GM19438 (cell line): ENCODE results near the gene ACKR2.

Experiments used
- ATAC-seq: cut with Tn5 transposase; IDR thresholded peaks from one replicate; pipeline ENCODE4 v1.9.1; 2021; ENCODE audit warnings: low read depth; ENCODE audit not compliant: unreplicated experiment

The ACKR2 gene

DNA sequence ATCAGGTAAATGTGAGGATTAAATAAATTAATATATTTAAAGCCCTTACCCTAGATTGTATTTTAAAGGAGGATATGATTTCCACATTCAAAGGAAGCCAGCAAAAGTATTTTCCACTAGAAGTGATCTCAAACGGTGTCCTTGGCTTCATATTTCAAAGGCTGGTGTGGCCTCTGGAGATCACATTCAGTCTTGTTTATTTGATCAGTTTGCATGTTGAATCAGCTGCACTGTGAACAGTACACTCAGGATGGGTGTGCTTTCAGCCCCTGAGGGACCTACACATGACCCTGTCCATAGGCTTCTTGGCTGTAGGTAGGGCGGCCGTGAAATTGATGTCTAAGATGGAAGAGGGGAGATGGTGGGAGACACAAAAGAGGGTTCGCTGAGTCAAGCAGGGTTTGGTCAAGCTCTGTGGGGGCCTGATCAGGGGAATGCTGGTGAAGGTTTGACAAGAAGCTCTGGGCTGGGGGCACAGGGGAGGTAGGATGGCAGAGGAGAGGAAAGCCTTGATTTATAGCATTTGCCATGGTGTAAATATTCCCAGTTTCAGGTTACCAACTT, 44.6 kb downstream of the ACKR2 start:
- ATAC-seq = no peak

DNA sequence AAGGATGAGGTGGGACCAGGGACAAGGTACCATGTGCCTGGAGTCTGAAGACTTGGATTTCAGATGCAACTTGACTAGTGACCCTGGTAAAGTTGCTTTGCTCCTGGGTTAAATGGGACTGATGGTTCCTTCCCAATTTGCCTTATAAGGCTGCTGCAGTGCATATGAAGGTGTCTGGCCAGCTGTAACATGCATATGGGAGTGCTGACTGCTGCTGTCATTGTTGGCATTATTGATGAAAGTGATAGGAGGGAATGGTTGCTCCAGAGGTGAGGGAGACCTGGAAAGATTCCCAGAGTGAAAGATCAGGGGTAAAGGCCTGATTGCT, 45.9 kb downstream of the ACKR2 start:
- no peak for ATAC-seq

DNA sequence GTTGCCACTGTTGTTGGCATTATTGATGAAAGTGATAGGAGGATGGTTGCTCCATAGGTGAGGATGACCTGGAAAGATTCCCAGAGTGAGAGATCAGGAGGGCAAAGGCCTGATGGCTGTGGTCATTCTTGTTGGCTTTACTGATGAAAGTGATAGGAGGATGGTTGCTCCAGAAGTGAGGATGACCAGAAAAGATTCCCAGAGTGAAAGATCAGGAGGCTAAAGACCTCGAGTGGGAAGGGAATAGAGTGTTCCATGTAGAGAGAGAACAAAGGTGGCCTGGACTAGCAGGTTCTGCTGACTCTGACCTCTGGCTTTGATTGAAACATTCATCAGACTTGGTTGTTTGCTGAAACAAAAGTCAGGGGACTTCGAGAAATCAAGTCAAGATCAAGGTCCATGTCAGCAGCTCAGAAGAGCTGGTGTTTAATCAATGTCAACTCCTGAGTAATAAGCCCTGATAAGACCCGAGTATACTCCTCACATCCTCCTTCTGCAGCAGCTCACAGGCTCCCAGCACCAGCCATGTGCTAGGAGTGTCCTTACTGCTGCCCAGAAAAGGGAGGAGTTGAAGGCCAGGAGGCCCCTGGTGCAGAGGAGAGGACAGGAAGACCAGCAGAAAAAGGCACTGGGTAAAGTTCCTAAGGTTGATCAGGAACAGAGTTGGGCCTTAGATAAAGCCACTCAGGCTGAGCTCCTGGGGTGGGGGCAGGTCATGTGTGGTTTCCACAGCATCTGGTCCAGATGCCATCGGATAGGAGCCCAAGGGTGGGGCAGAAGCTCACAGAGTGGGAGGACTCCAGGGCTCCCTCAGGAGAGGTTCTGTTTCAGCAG, 46.5 kb downstream of the ACKR2 start:
- no peak for ATAC-seq

DNA sequence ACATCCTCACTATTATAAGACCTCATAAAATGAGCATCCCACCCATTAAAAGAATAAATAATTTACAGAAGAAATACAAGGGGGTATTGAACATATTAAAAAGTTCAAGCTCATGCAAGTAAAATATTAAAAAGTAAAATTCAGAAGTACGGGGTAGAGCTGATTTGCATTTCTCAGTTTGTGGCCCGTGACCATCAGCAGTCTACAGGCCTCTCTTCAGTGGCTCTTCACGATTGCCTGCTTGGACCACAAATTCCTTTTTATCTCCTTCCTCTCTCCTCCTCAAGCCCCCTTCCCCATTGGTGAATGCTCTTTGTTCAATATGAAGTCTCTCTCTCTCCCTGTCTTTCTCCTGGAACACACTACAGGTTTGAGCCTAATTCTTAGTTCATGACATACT, 47.3 kb downstream of the ACKR2 start:
- ATAC-seq = no peak

DNA sequence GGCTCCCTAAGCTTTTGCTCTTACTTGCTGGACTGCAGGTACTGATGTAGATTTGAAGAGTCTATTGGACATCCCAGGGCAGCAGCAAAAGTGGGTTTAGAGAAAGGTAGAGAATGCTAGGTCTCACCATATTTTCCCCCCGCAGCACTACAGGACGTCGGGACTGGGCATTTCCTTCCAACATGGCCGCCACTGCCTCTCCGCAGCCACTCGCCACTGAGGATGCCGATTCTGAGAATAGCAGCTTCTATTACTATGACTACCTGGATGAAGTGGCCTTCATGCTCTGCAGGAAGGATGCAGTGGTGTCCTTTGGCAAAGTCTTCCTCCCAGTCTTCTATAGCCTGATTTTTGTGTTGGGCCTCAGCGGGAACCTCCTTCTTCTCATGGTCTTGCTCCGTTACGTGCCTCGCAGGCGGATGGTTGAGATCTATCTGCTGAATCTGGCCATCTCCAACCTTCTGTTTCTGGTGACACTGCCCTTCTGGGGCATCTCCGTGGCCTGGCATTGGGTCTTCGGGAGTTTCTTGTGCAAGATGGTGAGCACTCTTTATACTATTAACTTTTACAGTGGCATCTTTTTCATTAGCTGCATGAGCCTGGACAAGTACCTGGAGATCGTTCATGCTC, 55.2 kb downstream of the ACKR2 start:
- no peak for ATAC-seq

DNA sequence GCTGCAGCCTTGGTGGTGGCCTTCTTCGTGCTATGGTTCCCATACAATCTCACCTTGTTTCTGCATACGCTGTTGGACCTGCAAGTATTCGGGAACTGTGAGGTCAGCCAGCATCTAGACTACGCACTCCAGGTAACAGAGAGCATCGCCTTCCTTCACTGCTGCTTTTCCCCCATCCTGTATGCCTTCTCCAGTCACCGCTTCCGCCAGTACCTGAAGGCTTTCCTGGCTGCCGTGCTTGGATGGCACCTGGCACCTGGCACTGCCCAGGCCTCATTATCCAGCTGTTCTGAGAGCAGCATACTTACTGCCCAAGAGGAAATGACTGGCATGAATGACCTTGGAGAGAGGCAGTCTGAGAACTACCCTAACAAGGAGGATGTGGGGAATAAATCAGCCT, 56.0 kb downstream of the ACKR2 start:
- no peak for ATAC-seq

DNA sequence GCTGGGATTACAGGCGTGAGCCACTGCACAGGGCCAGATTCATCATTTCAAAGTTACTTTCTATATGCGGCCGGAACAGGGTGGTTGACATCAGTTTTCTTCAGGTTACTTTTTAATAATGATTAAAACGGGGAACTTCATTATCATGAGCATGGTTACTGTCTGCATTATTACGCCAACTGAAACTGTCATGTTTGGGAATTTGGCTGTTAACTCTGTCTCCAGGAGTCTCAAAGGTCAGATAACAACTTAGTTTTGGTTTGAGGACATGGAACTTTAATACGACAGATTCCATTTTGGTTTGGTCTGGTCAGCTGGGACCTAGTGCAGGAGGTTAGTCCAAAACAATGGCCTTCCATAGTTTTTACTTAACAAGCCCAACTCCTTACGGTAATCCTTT, 57.9 kb downstream of the ACKR2 start:
- ATAC-seq = no peak

DNA sequence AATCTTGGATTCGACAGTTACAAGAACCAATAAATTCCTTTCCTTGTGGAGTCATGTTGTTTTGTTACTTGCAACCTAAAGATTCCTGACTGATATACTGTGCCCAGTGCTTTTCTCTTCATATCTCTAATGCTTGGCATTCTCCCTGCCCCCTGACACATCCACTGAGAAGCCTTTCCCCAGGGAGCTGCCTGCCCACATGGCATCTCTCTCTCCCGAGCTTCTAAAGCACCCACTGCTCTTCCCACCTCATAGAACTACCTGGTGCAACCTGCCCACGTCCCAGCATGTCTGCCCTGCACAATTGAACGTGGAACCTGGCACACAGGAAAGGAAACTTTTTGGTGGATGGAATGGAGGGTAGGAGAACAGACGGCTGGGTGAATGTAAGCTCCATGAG, 59.6 kb downstream of the ACKR2 start:
- ATAC-seq = no peak

DNA sequence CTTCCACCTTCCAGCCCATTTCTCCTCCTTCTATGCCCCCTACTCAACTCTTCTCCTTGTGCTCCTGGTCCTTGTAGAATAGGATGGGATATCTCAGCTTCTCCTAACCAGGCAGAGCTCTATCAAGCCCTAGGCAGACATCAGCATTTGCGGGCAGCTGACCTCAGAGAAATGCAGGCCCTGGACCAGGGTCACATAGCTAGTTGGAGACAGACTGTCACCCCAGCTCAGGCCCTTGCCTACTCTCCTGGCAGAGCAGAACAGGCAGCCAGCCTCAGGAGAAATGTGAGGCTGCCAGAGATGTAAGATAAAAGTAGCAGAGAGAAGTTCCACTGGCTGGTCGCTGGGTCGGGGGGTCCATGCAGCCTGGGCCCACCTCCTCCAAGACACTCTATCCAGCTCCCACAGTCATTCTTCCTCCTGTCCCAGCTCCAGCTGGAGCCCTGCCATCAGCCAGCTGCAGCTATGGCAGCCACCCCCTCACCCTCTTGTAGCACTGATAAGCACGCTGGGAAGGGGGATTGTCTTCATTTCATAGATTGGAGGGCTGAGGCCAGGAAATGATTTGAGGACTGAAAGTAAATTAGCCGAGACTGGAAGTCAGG, 62.4 kb downstream of the ACKR2 start:
- no peak for ATAC-seq

DNA sequence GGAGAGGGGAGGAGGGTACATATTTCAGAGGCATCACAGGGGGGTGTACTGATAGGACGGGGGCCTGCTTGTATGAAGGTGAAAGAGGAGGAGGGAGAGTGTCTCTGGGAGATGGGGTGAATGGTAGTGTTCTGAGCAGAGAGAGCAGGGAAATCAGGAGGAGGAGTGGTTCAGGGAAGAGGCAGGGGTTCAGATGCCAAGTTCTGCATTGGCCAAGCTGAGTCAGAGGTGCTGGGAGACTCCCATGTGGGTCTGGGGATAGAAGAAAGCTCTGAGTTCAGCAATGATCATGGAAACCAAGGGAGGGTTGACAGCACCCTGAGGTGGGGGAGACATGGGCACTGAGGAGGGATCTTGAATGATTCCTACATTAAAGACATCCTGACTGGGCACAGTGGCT, 63.5 kb downstream of the ACKR2 start:
- no peak for ATAC-seq

DNA sequence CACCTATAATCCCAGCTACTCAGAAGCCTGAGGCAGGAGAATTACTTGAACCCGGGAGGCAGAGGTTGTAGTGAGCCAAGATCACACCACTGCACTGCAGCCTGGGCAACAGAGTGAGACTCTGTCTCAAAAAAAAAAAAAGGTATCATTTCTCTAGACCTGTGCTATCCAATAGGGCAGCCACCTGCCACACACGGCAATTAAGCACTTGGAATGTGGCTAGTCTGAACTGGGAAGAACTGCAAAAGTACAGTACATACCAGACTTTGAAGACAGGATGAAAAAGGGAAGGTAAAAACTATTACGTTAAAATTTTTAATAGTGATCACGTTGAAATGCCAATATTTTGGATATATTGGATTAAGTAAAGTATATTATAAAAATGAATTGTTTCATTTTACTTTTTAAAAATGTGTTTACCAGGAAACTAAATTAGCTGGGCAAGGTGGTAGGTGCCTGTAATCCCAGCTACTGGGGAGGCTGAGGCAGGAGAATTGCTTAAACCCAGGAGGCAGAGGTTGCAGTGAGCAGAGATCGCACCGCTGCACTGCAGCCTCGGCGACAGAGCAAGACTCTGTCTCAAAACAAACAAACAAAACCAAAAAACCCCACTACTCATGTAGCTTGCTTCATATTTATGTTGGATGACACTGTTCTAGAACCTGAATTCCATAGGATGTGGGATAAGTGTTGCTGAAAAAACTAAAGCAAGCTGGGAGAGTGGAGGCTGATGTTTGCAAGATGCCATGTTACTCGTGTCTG, 64.2 kb downstream of the ACKR2 start:
- no peak for ATAC-seq

DNA sequence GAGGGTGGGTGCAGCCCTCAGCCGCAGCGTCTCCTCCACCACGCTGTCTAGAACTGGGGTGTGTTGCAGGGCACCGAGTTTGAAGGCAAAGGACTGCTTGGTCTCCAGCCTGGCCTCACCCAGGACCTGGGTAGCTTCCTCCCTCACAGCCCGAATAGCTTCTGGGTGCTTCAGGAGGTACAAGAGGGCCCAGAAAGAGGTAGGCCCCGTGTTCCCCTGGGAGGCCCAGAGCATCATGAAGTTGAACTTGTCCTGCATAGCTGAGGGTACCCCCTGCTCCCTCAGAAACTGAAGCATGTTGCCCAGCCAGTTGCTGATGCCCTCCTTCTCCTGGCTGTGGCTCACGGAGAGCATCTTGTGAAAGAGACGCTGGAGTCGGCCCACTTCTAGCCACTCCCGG, 65.5 kb downstream of the ACKR2 start:
- ATAC-seq = no peak

DNA sequence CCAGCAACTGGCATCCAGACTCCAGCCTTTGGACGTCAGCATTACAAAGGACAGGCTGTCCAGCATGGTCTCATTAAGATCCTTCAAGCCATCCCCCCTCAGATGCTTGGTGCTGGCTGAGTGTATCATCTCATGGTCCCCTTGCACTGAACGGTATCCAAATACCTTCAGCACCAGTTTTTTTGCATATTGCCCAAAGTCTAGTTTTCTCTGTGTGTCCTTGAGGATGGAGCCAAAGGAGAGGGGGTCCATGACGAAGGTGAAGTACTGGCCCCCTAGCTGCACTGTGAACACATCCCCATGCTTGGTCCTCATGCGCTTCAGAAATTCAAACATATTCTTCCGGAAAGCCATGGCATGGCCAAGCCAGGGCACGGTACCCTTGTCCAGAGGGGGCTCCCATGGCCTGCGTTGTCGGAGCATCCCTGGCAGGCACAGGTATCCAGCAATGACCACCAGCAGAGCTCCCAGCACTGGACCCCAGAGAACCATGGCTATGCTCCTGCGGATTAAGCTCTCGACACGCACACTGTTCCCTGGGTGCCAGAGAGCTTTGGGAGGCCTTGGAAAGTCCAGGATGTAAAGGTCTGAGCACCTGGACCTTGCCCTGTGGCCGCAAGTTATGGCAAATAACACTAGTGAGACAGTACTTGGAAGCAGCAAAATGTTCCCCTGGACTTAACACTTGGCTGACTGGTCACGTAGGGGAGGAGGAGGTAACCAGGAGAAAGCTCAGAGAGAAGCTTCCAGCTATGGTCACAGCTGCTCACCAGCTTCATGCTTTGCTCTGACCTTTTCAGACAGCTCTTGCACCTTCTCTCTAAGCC, 66.3 kb downstream of the ACKR2 start, which contains the start of gene CYP8B1:
TSS of gene CYP8B1 (minus strand) at position 555 of the 827 bp plus-strand sequence. CDS start at position 492, 63 bp downstream.
- ATAC-seq = no peak

DNA sequence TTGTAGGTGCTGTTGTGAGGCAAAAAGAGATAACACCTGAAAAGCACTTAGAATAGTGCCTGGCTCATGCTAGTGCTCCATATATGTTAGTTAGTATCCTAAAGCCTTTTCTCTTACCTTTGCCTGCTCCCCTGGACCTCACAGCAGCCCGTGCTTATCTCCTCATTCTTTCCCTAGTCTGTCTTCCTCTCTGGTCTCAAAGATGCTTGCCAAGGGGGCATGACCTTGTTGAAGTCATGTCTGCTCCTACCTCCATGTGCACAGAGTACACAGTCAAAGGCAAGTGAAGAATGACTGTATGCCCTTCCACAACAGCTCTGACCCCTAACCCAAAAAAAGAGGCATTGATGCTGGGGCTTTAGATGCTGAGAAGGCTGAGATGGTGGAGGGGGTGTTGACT, 67.2 kb downstream of the ACKR2 start:
- ATAC-seq = no peak

DNA sequence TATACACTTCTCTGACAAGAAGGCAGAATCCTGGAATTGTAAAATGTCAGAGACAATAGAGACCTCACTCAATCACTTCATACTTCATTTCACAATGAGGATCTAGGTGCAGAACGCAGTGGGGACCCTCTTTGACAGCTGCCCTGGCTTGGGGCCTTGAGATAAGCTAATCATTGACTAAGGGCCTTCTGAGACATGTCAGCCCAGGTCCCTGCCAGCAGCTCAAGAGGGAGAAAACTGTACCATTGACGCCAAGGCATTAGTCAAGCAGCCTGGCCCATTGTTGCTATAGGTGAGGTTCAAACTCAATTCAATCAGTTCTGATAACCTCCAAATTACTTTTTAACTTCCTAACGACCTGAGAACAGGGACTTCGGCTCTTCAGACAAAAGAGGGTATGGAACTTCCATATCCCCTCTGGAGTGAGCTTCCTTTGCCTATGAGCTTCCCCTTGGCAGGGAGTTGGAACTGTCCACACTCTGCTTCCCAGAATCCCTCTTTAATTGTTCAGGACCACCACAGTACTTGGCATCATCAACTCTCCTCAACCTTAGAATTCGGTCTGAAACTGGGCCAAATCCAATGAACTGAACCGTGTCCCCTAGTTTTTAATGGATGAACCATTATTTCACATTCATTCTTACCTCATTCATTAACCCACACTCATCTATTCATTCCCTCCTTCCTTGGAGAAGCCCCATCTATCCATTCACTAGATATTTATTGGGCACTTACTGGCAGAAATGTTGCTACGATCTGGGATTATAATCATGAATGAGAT, 67.9 kb downstream of the ACKR2 start:
- ATAC-seq = no peak

DNA sequence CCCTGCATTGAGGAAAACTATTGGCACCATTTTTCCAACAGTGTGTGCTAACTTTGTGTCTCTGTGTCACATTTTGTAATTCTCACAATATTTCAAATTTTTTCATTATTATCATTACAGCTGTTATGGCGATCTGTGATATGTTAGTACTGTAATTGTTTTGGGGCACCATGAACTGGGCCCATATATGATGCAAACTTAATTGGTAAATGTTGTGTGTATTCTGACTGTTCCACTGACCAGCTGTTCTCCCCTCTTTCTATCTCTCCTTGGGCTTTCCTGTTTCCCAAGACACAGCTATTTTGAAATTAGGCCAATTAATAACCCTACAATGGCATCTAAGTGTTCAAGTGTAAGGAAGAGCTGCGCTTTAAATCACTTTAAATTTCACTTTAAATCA, 68.6 kb downstream of the ACKR2 start:
- ATAC-seq = no peak

DNA sequence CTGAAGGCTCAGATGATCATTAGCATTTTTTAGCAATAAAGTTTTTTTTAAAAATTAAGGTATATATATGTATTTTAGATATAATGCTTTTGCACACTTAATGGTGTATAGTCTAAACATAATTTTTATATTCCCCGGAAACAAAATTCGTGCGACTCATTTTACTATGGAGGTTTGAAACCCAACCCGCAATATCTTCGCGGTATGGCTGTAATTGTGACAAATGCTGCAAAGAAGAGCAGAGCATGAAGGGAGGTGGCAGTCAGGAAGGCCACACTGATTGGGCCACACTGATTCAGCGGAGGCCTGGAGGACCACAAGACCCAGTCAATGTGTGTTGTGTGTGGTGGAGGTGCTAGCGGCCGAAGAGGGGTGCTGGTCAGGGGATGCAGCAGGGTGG, 70.9 kb downstream of the ACKR2 start:
- no peak for ATAC-seq

DNA sequence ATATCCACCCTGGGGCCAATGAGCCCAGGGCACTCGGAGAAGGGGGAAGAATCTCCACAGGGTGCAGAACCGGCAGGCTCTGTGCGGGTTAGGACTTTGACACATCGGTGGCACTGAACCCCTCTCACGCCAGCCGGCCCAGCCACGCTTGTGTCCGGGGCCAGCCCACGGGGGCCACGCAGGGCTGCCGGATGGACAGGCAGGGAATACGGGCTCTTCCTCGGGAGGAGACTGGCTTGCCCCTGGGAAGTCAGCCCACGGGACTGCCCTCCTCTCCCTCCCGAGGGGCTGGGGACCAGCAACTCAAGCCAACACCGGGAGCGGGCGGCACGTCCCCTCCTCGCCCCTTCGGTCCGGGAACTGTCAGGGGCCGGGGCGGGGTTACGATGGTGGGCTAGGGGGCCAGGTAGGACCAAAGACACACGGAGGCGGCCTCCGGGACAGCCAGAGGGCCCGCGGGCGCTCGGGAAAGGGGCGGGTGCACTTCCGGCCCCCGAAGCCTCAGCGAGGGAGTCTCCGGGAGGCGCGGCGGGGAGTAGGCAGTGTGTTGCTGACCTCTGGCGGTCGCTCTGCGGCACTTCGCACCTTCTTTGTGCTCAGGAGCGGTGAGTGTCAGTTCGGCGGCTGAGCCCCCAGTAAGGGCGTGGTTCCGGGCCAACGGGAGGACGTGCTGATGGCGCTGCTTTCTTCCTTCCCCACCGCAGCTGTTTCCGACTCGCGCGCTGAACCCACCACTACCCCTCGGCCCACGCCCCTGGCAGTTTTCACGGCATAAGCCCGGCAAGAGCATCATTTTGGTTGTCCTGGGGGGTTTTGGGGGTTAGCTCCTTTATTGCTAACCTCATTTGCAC, 71.6 kb downstream of the ACKR2 start:
- peak; percentile 98 for ATAC-seq
